Measurements from ENCODE around the gene GALNT6. TPM values are rescaled to one million over a fixed set of nuclear protein-coding genes. Genes with fewer than 3 reads are reported as not detected.

Gene GALNT6
- polyA plus RNA-seq, 1 donor from 2014 or later: not detected

DNA sequence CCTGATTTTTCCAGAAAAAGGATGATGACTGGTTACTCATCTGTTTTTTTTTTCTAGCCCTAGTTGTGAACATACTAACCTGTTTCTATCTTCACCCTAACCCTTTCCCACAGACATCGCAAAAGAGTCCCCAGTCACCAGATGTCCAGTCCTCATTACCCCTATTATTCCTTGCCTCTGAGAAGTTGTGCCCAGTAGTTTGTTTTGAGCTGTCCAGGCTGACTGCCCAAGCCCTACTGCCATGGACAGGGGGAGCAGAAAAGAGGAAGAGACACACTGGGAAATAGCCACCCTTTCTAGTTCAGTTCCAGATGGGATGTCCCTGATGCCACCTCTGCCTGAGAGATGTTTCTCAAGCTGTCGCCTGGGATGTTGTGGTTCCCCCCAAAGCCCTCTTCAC is 30.9 kb downstream of the GALNT6 start:
- H2AFZ ChIP-seq (ENCODE audit: low read depth, low read length): no peak overlapping the region
- no peak overlapping the region for H3K4me2 ChIP-seq (ENCODE audit: low read length)
- H3K9me2 ChIP-seq (ENCODE audit: insufficient read depth, low read length): no peaks in the 10 kb centered on the region
- no peaks in the 10 kb centered on the region for H3F3A ChIP-seq (ENCODE audit: insufficient read depth, low read length, poor library complexity, severe bottlenecking)
- H3K27ac ChIP-seq (ENCODE audit: low read length): no peak overlapping the region
- H3K36me3 ChIP-seq (ENCODE audit: insufficient read depth, low read length): no peaks in the 10 kb centered on the region
- H3K27me3 ChIP-seq (ENCODE audit: insufficient read depth, low read depth, low read length): no peaks in the 10 kb centered on the region
- no peak overlapping the region for H3K9ac ChIP-seq (ENCODE audit: low read length)
- TF ChIP-seq MXI1 (conservative IDR thresholded peaks at IDR 0.05; ENCODE audit: poor library complexity, severe bottlenecking): no peak
- TF ChIP-seq POLR2AphosphoS5 (IDR thresholded peaks at IDR 0.05): no peak
- no peak for TF ChIP-seq SMC3 (conservative IDR thresholded peaks at IDR 0.05; ENCODE audit: poor library complexity)
- no peak for TF ChIP-seq EP300 (conservative IDR thresholded peaks at IDR 0.05; ENCODE audit: poor library complexity, severe bottlenecking)
- no peak for TF ChIP-seq EZH2 (IDR thresholded peaks at IDR 0.05; ENCODE audit: borderline replicate concordance, insufficient read depth, low read length, poor library complexity, severe bottlenecking)
- no peak for TF ChIP-seq RAD21 (conservative IDR thresholded peaks at IDR 0.05)
- TF ChIP-seq, protein P1, sequence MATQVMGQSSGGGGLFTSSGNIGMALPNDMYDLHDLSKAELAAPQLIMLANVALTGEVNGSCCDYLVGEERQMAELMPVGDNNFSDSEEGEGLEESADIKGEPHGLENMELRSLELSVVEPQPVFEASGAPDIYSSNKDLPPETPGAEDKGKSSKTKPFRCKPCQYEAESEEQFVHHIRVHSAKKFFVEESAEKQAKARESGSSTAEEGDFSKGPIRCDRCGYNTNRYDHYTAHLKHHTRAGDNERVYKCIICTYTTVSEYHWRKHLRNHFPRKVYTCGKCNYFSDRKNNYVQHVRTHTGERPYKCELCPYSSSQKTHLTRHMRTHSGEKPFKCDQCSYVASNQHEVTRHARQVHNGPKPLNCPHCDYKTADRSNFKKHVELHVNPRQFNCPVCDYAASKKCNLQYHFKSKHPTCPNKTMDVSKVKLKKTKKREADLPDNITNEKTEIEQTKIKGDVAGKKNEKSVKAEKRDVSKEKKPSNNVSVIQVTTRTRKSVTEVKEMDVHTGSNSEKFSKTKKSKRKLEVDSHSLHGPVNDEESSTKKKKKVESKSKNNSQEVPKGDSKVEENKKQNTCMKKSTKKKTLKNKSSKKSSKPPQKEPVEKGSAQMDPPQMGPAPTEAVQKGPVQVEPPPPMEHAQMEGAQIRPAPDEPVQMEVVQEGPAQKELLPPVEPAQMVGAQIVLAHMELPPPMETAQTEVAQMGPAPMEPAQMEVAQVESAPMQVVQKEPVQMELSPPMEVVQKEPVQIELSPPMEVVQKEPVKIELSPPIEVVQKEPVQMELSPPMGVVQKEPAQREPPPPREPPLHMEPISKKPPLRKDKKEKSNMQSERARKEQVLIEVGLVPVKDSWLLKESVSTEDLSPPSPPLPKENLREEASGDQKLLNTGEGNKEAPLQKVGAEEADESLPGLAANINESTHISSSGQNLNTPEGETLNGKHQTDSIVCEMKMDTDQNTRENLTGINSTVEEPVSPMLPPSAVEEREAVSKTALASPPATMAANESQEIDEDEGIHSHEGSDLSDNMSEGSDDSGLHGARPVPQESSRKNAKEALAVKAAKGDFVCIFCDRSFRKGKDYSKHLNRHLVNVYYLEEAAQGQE (IDR thresholded peaks at IDR 0.05; ENCODE audit: borderline replicate concordance): no peak
- no peaks in the 10 kb centered on the region for H3K79me2 ChIP-seq (replicated peaks; ENCODE audit: insufficient read depth, low read length)
- no peaks in the 10 kb centered on the region for H4K20me1 ChIP-seq (ENCODE audit: insufficient read depth)
- no peaks in the 10 kb centered on the region for H3K9me3 ChIP-seq (ENCODE audit: low read length)
- no peak overlapping the region for H3K4me3 ChIP-seq (ENCODE audit: low read length)

GRCh38 chr12:51359851-51360250 is 31.4 kb downstream of the GALNT6 start:
- Histone ChIP-seq H2AFZ (ENCODE audit: low read depth, low read length) (no peak overlapping the region), H3K27ac (ENCODE audit: low read length) (no peak overlapping the region)

More at GRCh38 chr12:51359851-51360250, 31.4 kb downstream of the GALNT6 start:
- Histone ChIP-seq H3K4me2 (ENCODE audit: low read length) (no peak overlapping the region), H3K9me3 (ENCODE audit: low read length) (no peaks in the 10 kb centered on the region), H3K4me3 (ENCODE audit: low read length) (no peak overlapping the region), H4K20me1 (ENCODE audit: insufficient read depth) (no peaks in the 10 kb centered on the region), H3F3A (ENCODE audit: insufficient read depth, low read length, poor library complexity, severe bottlenecking) (no peaks in the 10 kb centered on the region), H3K79me2 (replicated peaks; ENCODE audit: insufficient read depth, low read length) (no peaks in the 10 kb centered on the region), H3K27me3 (ENCODE audit: insufficient read depth, low read depth, low read length) (no peaks in the 10 kb centered on the region), H3K9ac (ENCODE audit: low read length) (no peak overlapping the region), H3K36me3 (ENCODE audit: insufficient read depth, low read length) (no peaks in the 10 kb centered on the region), H3K9me2 (ENCODE audit: insufficient read depth, low read length) (no peaks in the 10 kb centered on the region)
- TF ChIP-seq EP300 (conservative IDR thresholded peaks at IDR 0.05; ENCODE audit: poor library complexity, severe bottlenecking) (no peak), MXI1 (conservative IDR thresholded peaks at IDR 0.05; ENCODE audit: poor library complexity, severe bottlenecking) (no peak), RAD21 (conservative IDR thresholded peaks at IDR 0.05) (no peak), EZH2 (IDR thresholded peaks at IDR 0.05; ENCODE audit: borderline replicate concordance, insufficient read depth, low read length, poor library complexity, severe bottlenecking) (no peak), TAF1 (IDR thresholded peaks at IDR 0.05; ENCODE audit: low read depth) (no peak), POLR2AphosphoS5 (IDR thresholded peaks at IDR 0.05) (no peak), SMC3 (conservative IDR thresholded peaks at IDR 0.05; ENCODE audit: poor library complexity) (no peak)
- TF ChIP-seq, protein P2, sequence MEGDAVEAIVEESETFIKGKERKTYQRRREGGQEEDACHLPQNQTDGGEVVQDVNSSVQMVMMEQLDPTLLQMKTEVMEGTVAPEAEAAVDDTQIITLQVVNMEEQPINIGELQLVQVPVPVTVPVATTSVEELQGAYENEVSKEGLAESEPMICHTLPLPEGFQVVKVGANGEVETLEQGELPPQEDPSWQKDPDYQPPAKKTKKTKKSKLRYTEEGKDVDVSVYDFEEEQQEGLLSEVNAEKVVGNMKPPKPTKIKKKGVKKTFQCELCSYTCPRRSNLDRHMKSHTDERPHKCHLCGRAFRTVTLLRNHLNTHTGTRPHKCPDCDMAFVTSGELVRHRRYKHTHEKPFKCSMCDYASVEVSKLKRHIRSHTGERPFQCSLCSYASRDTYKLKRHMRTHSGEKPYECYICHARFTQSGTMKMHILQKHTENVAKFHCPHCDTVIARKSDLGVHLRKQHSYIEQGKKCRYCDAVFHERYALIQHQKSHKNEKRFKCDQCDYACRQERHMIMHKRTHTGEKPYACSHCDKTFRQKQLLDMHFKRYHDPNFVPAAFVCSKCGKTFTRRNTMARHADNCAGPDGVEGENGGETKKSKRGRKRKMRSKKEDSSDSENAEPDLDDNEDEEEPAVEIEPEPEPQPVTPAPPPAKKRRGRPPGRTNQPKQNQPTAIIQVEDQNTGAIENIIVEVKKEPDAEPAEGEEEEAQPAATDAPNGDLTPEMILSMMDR (IDR thresholded peaks at IDR 0.05; ENCODE audit: poor library complexity, severe bottlenecking): no peak
- TF ChIP-seq, protein P1 (IDR thresholded peaks at IDR 0.05; ENCODE audit: borderline replicate concordance): no peak
